Neural progenitor cell (in vitro differentiated cells): Measurements from ENCODE around the gene COL4A2.

Experiments used
- CTCF ChIP-seq: fragments of 200-600 bp; sonication (generic); IDR thresholded peaks from 2 replicates; pipeline ENCODE4 v1.5.1; 2017; ENCODE audit warnings: antibody characterized with exemption, mild to moderate bottlenecking
- EZH2 ChIP-seq: fragments of 200-600 bp; sonication (generic); IDR thresholded peaks from 2 replicates; pipeline ENCODE4 v1.6.1; 2017; ENCODE audit warnings: antibody characterized with exemption, mild to moderate bottlenecking, moderate library complexity
- EZH2phosphoT487 ChIP-seq: fragments of 200-600 bp; sonication (generic); IDR thresholded peaks from 2 replicates; pipeline ENCODE4 v1.6.1; 2017; ENCODE audit warnings: antibody characterized with exemption

DNA sequence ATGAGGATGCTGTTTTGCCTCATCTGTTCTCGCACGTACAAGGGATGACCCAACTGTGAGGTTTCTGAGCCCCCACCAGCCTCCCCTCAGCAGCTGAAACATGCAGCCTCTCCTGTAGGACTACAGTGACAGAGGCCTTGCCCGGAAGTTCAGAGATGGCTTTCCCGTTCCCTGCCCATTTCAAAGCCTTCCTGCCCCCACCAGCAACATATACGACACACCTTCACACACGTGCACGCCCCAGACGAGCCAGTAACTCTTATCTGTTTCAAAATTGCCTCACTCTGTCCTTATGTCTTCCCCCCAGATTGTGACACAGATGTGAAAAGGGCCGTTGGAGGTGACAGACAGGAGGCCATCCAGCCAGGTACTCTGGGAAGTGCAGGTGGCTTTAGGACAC is 158.6 kb downstream of the COL4A2 start:
- TF ChIP-seq CTCF (no peak), EZH2 (no peak), EZH2phosphoT487 (no peak)
